NB4 (cell line): ENCODE results near the gene IL10RA.

Experiments used
- DNase-seq: peaks from one replicate; pipeline ENCODE4 v3.0.0; 2010; ENCODE audit warnings: low read depth
- H3K4me3 ChIP-seq: one replicate; pipeline ENCODE4 v1.5.1; 2011; ENCODE audit warnings: mild to moderate bottlenecking, low read depth, low read length, moderate library complexity
- CTCF ChIP-seq: IDR thresholded peaks from one replicate; pipeline ENCODE4 v1.5.1; 2012; ENCODE audit warnings: low read depth, low read length
- MAX ChIP-seq: IDR thresholded peaks from 2 replicates; pipeline ENCODE4 v1.6.1; 2011; ENCODE audit warnings: low read depth, low read length
- MYC ChIP-seq: IDR thresholded peaks from 2 replicates; pipeline ENCODE4 v1.6.1; 2011; ENCODE audit warnings: low read depth, low read length
- POLR2A ChIP-seq: IDR thresholded peaks from 2 replicates; pipeline ENCODE4 v1.6.1; 2011; ENCODE audit warnings: mild to moderate bottlenecking; ENCODE audit not compliant: insufficient read length; ENCODE audit errors: extremely low read depth

Gene IL10RA

GRCh38 chr11:118017111-118017510, 30.9 kb downstream of the IL10RA start:
- TF ChIP-seq MYC (no peak), CTCF (no peak), POLR2A (no peak), MAX (no peak)
- H3K4me3 ChIP-seq: no peak overlapping the region
- no peak for DNase-seq

GRCh38 chr11:118017631-118018315, 31.6 kb downstream of the IL10RA start:
- TF ChIP-seq MAX (no peak), CTCF (no peak), POLR2A (no peak), MYC (no peak)
- no peak for DNase-seq
- no peak overlapping the region for H3K4me3 ChIP-seq

GRCh38 chr11:118018401-118018800, 32.2 kb downstream of the IL10RA start:
- no peak for DNase-seq
- no peak overlapping the region for H3K4me3 ChIP-seq
- no peak for TF ChIP-seq MAX
- TF ChIP-seq MYC: no peak
- no peak for TF ChIP-seq POLR2A
- TF ChIP-seq CTCF: no peak

- DNase-seq: no peak
- no peak overlapping the region for H3K4me3 ChIP-seq
- TF ChIP-seq MAX (no peak), POLR2A (no peak), CTCF (no peak), MYC (no peak)
Observed at GRCh38 chr11:118021146-118021545, 35.0 kb downstream of the IL10RA start.

- no peak overlapping the region for H3K4me3 ChIP-seq
- TF ChIP-seq POLR2A (no peak), MYC (no peak), MAX (no peak), CTCF (no peak)
- DNase-seq: no peak
Observed at GRCh38 chr11:118027694-118028093, 41.5 kb downstream of the IL10RA start.

GRCh38 chr11:118028626-118029025, 42.4 kb downstream of the IL10RA start:
- TF ChIP-seq CTCF: no peak
- no peak for TF ChIP-seq MYC
- no peak for TF ChIP-seq POLR2A
- TF ChIP-seq MAX: no peak
- DNase-seq: no peak
- no peak overlapping the region for H3K4me3 ChIP-seq
